CD14-positive monocyte (primary cell): ENCODE measurements around the gene GRM8. TPM values are rescaled to one million over a fixed set of nuclear protein-coding genes. Genes with fewer than 3 reads are reported as not detected.

ENCODE experiments used
- DNase-seq, 3 donors: peaks; one replicate each; pipeline ENCODE4 v3.0.0-alpha.2; 2011 to 2022
- H2AFZ ChIP-seq: 2 replicates; pipeline ENCODE4 v1.6.0; 2012; ENCODE audit warnings: mild to moderate bottlenecking, low read depth, low read length, inconsistent platforms; ENCODE audit not compliant: insufficient read depth, poor library complexity, severe bottlenecking
- H3K27ac ChIP-seq, 2 donors: 1 replicate in 1 of 2; 2 replicates in 1 of 2; pipeline ENCODE4 v1.5.1; 2012 to 2013; ENCODE audit warnings: low read length in 2 of 2, control low read depth in 1 of 2, inconsistent platforms in 1 of 2, low read depth in 1 of 2, mild to moderate bottlenecking in 1 of 2
- H3K27me3 ChIP-seq, 2 donors: one replicate each; pipeline versions ENCODE4 v1.6.0 to v1.6.1; 2011 to 2013; ENCODE audit warnings: low read length in 2 of 2; ENCODE audit not compliant: control insufficient read depth in 2 of 2, insufficient read depth in 2 of 2
- H3K36me3 ChIP-seq, 2 donors: replicated peaks in 1 of 2; 1 replicate in 1 of 2; 2 replicates in 1 of 2; pipeline versions ENCODE4 v1.5.1 to v1.6.1; 2012 to 2013; ENCODE audit warnings: low read length in 2 of 2, control low read depth in 1 of 2, inconsistent platforms in 1 of 2, mild to moderate bottlenecking in 1 of 2; ENCODE audit not compliant: insufficient read depth in 2 of 2, control insufficient read depth in 1 of 2
- H3K4me1 ChIP-seq, 2 donors: 1 replicate in 1 of 2; 2 replicates in 1 of 2; pipeline versions ENCODE4 v1.5.1 to v1.6.1; 2012 to 2013; ENCODE audit warnings: low read length in 2 of 2, control low read depth in 1 of 2, inconsistent platforms in 1 of 2, mild to moderate bottlenecking in 1 of 2, moderate library complexity in 1 of 2; ENCODE audit not compliant: insufficient read depth in 2 of 2, control insufficient read depth in 1 of 2
- H3K4me2 ChIP-seq: replicated peaks from 2 replicates; pipeline ENCODE3; 2012; ENCODE audit warnings: low read length, moderate library complexity, mild to moderate bottlenecking; ENCODE audit not compliant: poor library complexity, severe bottlenecking; ENCODE audit errors: extremely low read depth
- H3K4me3 ChIP-seq, 3 experiments: fragments of 200-600 bp in 1 of 3; sonication (generic) in 1 of 3; replicated peaks in 1 of 3; 1 replicate in 2 of 3; 2 replicates in 1 of 3; pipeline ENCODE4 v1.5.1; 2011 to 2013; ENCODE audit warnings: low read length in 3 of 3, mild to moderate bottlenecking in 3 of 3, control low read depth in 2 of 3, low read depth in 2 of 3, inconsistent platforms in 1 of 3, moderate library complexity in 1 of 3
- H3K79me2 ChIP-seq: 2 replicates; pipeline ENCODE4 v1.6.0; 2012; ENCODE audit warnings: mild to moderate bottlenecking, control low read depth, inconsistent platforms, low read length, moderate library complexity; ENCODE audit not compliant: insufficient read depth
- H3K9ac ChIP-seq: 2 replicates; pipeline ENCODE4 v1.6.0; 2017; ENCODE audit warnings: low read length, mild to moderate bottlenecking; ENCODE audit not compliant: insufficient read depth, poor library complexity, severe bottlenecking
- H3K9me3 ChIP-seq, 2 donors: replicated peaks in 1 of 2; 1 replicate in 1 of 2; 2 replicates in 1 of 2; pipeline versions ENCODE4 v1.5.1 to v1.6.1; 2012 to 2013; ENCODE audit warnings: low read length in 2 of 2, control low read depth in 1 of 2; ENCODE audit not compliant: control insufficient read depth in 1 of 2, insufficient read depth in 1 of 2
- H4K20me1 ChIP-seq: 2 replicates; pipeline ENCODE4 v1.6.0; 2012; ENCODE audit warnings: mild to moderate bottlenecking, low read length, control low read depth, moderate library complexity; ENCODE audit not compliant: insufficient read depth
- H3K27ac Mint-ChIP-seq, 7 donors: one replicate each; pipeline ENCODE4 v1.8.0; 2020; ENCODE audit warnings: mild to moderate bottlenecking in 7 of 7, mixed read lengths in 7 of 7, moderate library complexity in 6 of 7, inconsistent platforms in 2 of 7
- H3K27me3 Mint-ChIP-seq, 3 donors: one replicate each; pipeline ENCODE4 v1.8.0; 2021 to 2022; ENCODE audit warnings: low read depth in 3 of 3, mild to moderate bottlenecking in 3 of 3, mixed read lengths in 3 of 3, moderate library complexity in 3 of 3, inconsistent platforms in 1 of 3
- H3K36me3 Mint-ChIP-seq, 2 donors: one replicate each; pipeline ENCODE4 v1.8.0; 2020; ENCODE audit warnings: mixed read lengths in 2 of 2, inconsistent platforms in 1 of 2, mild to moderate bottlenecking in 1 of 2
- H3K4me1 Mint-ChIP-seq: one replicate; pipeline ENCODE4 v1.8.0; 2020; ENCODE audit warnings: mild to moderate bottlenecking, mixed read lengths
- H3K4me3 Mint-ChIP-seq, 2 donors: one replicate each; pipeline ENCODE4 v1.8.0; 2020; ENCODE audit warnings: mild to moderate bottlenecking in 2 of 2, mixed read lengths in 2 of 2, moderate library complexity in 1 of 2
- H3K9me3 Mint-ChIP-seq, 7 donors: one replicate each; pipeline ENCODE4 v1.8.0; 2020 to 2022; ENCODE audit warnings: mixed read lengths in 7 of 7, mild to moderate bottlenecking in 6 of 7, moderate library complexity in 6 of 7, inconsistent platforms in 2 of 7
- CTCF ChIP-seq: fragments of 200-600 bp; IDR thresholded peaks from one replicate; pipeline ENCODE4 v1.8.0; 2022; ENCODE audit warnings: antibody characterized with exemption, mild to moderate bottlenecking
- WGBS: methylation state at CpG from one replicate; pipeline ENCODE4 v1.1.5; 2013; ENCODE audit warnings: missing lambda C conversion rate; ENCODE audit not compliant: insufficient coverage; 5-methylcytosine and 5-hydroxymethylcytosine counted together
- intact Hi-C, 2 donors: fragments of 100-400 bp; cut with micrococcal nuclease; formaldehyde crosslinking; loops; one replicate each; pipeline versions ENCODE4 v1.15.0 to v1.15.1; 2023
- polyA plus RNA-seq, 3 donors: library from polyadenylated mRNA; depleted of rRNA in 1 of 3; unstranded in 2 of 3; stranded (reverse) in 1 of 3; fragments of 300-500 nt in 2 of 3; fragments of >200 nt in 1 of 3; fragmentation: Illumina TruSeq in 2 of 3; gene quantifications; 1 replicate in 2 of 3; 2 replicates in 1 of 3; pipeline ENCODE4 v1.2.3, GENCODE V29; 2012 to 2021

Gene GRM8
- polyA plus RNA-seq, 3 donors, result not detected

GRCh38 chr7:126447984-126448383 is 804.8 kb downstream of the GRM8 start:
- WGBS, result no CpG with 5 or more reads among the region's 2 CpGs
- no peak for TF ChIP-seq CTCF
- H3K4me3 Mint-ChIP-seq, result no peak overlapping the region
- no peaks in the 10 kb centered on the region for H3K27me3 ChIP-seq
- no peaks in the 10 kb centered on the region for H3K79me2 ChIP-seq
- H3K4me2 ChIP-seq, result no peak overlapping the region
- no peak overlapping the region for H2AFZ ChIP-seq
- DNase-seq, result no peak
- no peaks in the 10 kb centered on the region for H3K4me1 Mint-ChIP-seq
- H3K4me3 ChIP-seq, result no peak overlapping the region
- H4K20me1 ChIP-seq, result no peaks in the 10 kb centered on the region
- peaks cover 0 to 6% of the 10 kb centered on the region in 2 donors for H3K9me3 ChIP-seq
- H3K27ac Mint-ChIP-seq, result no peak overlapping the region
- H3K27ac ChIP-seq, result no peak overlapping the region
- H3K36me3 Mint-ChIP-seq, result no peaks in the 10 kb centered on the region
- H3K9ac ChIP-seq, result no peak overlapping the region
- peaks cover 0 to 2% (median 0%) of the 10 kb centered on the region in 3 donors for H3K27me3 Mint-ChIP-seq
- intact Hi-C loops, result no loop called here
- peaks cover 0 to 7% (median 1%) of the 10 kb centered on the region in 7 donors for H3K9me3 Mint-ChIP-seq
- H3K36me3 ChIP-seq, result no peaks in the 10 kb centered on the region
- no peaks in the 10 kb centered on the region for H3K4me1 ChIP-seq

GRCh38 chr7:126445991-126446390 is 806.8 kb downstream of the GRM8 start:
- no peaks in the 10 kb centered on the region for H3K36me3 ChIP-seq
- intact Hi-C loops, result no loop called here
- peaks cover 0 to 2% (median 0%) of the 10 kb centered on the region in 3 donors for H3K27me3 Mint-ChIP-seq
- H4K20me1 ChIP-seq, result no peaks in the 10 kb centered on the region
- 96% methylated on average over 4 of the region's 6 CpGs for WGBS
- no peak for TF ChIP-seq CTCF
- no peak overlapping the region for H3K27ac ChIP-seq
- H3K4me3 Mint-ChIP-seq, result no peak overlapping the region
- peaks cover 0 to 6% of the 10 kb centered on the region in 2 donors for H3K9me3 ChIP-seq
- H3K9ac ChIP-seq, result no peak overlapping the region
- H3K4me2 ChIP-seq, result no peak overlapping the region
- H3K4me1 ChIP-seq, result no peaks in the 10 kb centered on the region
- H3K27ac Mint-ChIP-seq, result no peak overlapping the region
- no peaks in the 10 kb centered on the region for H3K36me3 Mint-ChIP-seq
- no peak overlapping the region for H3K4me3 ChIP-seq
- no peaks in the 10 kb centered on the region for H3K27me3 ChIP-seq
- H3K79me2 ChIP-seq, result no peaks in the 10 kb centered on the region
- no peak overlapping the region for H2AFZ ChIP-seq
- peaks cover 0 to 2% (median 1%) of the 10 kb centered on the region in 7 donors for H3K9me3 Mint-ChIP-seq
- H3K4me1 Mint-ChIP-seq, result no peaks in the 10 kb centered on the region
- DNase-seq, result no peak
